GM10847 (cell line): ENCODE measurements around the gene KLHL2.

ENCODE experiments used
- POLR2A ChIP-seq: IDR thresholded peaks from 2 replicates; pipeline ENCODE4 v1.6.1; 2011; ENCODE audit not compliant: insufficient read length; ENCODE audit errors: extremely low read depth

Gene KLHL2

DNA sequence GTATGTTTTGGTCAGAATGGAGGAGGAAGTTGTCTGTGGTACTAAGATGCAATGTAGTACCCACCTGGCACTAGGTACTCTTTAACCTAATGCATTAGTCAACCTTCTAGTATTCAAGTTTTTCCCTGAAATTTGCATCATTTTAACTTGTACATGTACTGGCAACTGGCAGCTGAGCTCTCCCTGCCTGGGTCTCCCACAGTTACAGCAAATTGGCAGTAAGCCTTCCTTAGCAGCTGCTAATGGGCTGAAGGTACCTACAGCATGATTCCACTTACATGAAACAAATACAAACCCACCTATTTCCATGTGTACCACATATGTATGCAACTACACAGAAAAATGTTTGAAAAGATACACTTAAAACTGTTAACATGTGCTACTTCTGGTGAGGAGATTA lies 8.1 kb upstream of the KLHL2 start:
- TF ChIP-seq POLR2A: no peak

GRCh38 chr4:165199722-165200121 lies 7.6 kb upstream of the KLHL2 start:
- TF ChIP-seq POLR2A: no peak

GRCh38 chr4:165201806-165202205 lies 5.6 kb upstream of the KLHL2 start:
- no peak for TF ChIP-seq POLR2A

DNA sequence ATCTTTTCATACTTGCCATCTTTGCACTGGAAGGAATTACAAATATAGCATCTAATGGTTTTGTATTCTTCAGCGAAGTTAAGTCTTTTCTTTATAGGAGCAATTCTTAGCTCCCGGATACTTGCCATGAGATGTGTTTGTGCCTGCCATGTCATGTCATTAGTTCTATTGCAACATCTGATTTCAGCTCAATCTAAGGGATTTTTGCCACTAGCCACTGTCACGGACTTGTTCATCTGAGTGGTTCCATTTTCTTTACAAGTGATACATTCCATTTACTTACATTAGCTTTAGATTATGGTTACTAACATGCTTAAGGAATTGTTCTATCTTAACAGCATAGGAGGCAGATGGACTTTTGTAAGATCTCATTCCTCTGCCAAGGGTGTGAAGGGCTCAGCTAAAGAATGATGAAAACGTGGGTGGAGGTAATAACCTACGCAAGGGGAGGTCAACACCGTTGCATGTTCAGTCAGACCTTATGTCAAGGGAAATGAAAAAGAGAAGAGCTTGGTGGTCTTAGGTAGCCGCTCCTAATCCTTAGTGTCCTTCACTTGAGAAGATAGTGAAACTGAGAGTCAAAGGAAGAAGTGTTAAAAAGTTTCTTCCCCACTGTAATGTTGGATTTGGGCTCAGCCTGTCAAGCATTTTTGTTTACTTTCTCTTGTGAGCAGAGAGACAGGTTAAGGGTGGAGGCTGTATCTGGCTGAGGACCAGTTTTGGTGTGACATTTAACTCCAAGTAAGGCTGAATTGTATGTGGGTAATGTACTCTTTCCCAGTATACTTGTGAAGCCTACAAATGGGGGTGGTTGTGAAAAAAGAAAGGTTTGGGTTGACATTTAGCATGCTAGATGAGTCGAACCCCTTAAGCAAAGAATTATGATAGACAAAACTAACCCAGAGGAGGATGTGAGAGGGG lies 3.6 kb upstream of the KLHL2 start:
- TF ChIP-seq POLR2A: no peak

DNA sequence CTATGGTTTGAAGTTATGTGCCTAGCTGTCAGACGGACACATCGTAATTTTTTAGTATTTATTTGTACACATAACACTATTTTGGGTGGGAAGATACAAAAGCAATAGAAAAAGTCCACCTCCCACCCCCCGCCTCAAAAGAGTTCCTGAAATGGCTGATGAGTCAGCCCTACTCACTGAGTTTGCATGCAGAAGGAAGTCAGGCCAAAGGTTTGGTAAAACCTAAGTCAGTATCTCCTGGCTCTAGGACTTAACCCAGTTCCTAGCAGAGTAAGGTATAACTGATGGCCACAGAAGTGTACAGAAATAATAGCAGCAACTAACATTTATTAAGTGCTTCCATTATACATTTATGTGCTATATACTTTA lies 2.9 kb upstream of the KLHL2 start:
- TF ChIP-seq POLR2A: no peak

DNA sequence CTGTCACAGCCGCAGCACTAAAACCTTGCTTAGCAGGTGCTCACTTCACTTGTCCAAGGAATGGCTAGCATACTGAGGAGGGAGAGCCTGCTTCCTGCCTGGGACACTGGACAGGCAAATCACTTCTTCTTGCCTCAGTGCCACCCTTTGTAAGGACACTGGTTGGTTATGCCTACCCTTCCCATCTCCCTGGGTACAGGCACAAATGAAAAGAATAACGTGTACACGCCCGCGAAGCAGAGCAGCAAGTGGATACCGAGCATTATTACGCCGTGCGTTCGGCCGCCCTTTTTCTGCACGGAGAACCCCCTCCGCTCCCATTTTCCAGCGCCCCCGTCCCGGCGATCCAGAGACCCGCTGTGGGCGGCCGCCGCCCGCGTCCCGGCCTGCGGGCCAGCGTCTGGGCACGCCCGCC lies 338 bp upstream of the KLHL2 start:
- no peak for TF ChIP-seq POLR2A

- no peak for TF ChIP-seq POLR2A
These were observed 876 bp downstream of the KLHL2 start for GRCh38 chr4:165208221-165208652.

- no peak for TF ChIP-seq POLR2A
These were observed 1.5 kb downstream of the KLHL2 start for GRCh38 chr4:165208741-165209388.

DNA sequence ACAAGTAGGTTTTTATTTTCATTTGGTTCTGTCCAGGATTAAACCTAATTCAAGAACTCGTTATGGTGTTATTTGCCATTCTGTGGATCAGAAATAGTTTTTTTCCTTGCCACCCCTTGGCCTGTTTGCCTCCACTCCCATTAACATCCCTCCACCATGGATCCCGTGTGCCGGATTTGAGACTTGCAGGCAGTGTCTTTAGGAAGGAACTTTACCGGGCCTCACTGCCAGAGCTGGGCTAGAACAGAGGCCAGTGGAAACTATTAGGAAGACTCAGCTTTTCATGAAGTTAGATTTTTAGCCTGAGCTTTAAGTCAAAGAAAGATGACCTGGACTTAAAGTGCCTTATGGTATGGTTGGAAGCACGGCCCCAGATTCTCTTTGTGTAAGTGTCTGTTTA lies 2.4 kb downstream of the KLHL2 start:
- no peak for TF ChIP-seq POLR2A

DNA sequence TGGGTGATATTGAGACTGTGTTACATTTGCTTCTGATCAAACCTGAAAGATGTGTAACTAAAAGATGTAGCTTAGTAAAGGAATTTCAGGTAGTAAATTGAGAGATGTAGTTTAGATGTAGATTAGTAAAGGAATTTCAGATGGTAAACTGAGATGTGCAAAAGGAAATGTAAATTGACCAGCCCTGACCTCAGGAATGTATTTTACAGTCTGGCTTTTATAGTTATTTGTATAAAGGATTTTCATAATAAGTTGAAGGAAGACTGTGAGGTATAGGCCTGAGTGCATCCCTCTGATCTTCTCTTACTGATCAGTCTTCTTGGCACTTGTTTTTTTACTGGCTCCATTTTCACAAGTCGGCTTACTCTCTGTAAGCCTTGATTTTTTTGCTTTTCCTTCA lies 3.2 kb downstream of the KLHL2 start:
- TF ChIP-seq POLR2A: no peak

DNA sequence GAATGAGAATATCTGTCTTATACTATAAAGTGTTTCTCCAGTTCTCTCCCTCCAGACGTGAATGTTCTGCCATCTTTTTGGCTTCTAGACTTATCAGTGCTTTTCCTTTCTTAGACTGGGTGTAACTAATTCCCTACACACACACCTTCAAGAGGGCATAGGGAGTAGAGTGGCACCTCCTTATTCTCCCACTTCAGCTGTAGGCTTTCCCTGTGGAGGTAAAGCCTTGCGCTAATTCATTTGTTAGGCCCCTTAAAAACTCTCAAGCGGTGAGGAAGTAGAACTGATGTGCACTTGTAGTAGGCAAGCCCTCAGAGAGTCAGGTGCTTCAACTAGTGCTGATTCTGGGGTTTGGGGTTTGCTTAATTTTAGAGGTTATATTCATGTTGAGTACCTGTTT lies 10.0 kb downstream of the KLHL2 start:
- no peak for TF ChIP-seq POLR2A

DNA sequence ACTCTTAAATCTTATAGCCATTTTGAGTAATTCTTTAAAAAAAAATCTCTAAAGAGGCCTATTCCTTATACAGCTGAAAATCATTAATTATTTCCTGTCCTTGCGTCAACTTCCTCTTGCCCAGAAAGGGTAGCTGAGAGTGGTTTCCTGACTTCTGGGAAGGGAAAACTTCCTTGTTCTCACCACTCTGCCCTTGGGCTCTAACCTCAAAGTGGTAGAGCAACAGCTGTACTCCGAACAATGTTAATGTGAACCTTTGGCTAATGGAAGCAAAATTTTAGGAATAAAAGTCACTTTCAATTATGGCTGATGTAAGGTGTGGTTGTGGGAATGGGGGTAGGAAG lies 15.3 kb downstream of the KLHL2 start:
- TF ChIP-seq POLR2A: no peak

- TF ChIP-seq POLR2A: no peak
These were observed 27.4 kb downstream of the KLHL2 start for GRCh38 chr4:165234766-165235165.

DNA sequence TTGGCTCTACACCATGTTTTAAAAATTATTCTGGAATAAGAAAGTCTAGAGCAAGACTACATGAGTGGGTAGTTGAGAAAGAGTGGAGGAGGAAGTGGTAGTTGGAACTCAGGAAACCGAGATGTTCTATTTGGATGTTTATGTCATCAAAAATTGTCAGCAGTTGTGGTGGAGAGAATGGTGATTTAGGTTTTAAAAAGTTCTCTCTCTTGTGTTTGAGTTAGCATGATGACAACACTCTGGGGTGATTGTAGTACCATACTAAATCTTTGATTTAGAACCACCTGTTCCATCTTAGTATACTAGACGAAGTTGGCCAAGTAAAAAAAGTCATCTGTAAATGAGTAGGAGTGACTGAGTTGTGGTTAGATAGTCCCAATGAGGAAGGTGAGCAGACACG lies 40.7 kb downstream of the KLHL2 start:
- no peak for TF ChIP-seq POLR2A

GRCh38 chr4:165288226-165288625 lies 80.9 kb downstream of the KLHL2 start:
- no peak for TF ChIP-seq POLR2A

- no peak for TF ChIP-seq POLR2A
These were observed 81.5 kb downstream of the KLHL2 start for GRCh38 chr4:165288639-165289422.
